Neural cell (in vitro differentiated cells): Measurements from ENCODE around the gene BCOR. TPM values are rescaled to one million over a fixed set of nuclear protein-coding genes. Genes with fewer than 3 reads are reported as not detected.

Experiments
- H2AFZ ChIP-seq: fragments of 200-600, 300-800 bp; sonication (generic), shearing (Covaris generic); 2 replicates; pipeline ENCODE4 v1.6.0; 2014; ENCODE audit warnings: low read depth, mild to moderate bottlenecking, antibody characterized with exemption, low read length, moderate library complexity
- H3F3A ChIP-seq: fragments of 200-600 bp; shearing (Covaris generic); 2 replicates; pipeline ENCODE4 v1.6.1; 2016; ENCODE audit warnings: mild to moderate bottlenecking, moderate library complexity, mixed read lengths, antibody characterized with exemption, low read length; ENCODE audit not compliant: insufficient read depth, poor library complexity, severe bottlenecking
- H3K27ac ChIP-seq: fragments of 200-600, 300-800 bp; sonication (generic), shearing (Covaris generic); 2 replicates; pipeline ENCODE4 v1.5.1; 2014; ENCODE audit warnings: mild to moderate bottlenecking, low read length, moderate library complexity
- H3K27me3 ChIP-seq: fragments of 300-800, 200-600 bp; sonication (generic), shearing (Covaris generic); 2 replicates; pipeline ENCODE4 v1.6.0; 2014; ENCODE audit warnings: mild to moderate bottlenecking, low read depth, low read length, moderate library complexity; ENCODE audit not compliant: insufficient read depth
- H3K36me3 ChIP-seq: fragments of 300-800, 200-600 bp; sonication (generic), shearing (Covaris generic); 2 replicates; pipeline ENCODE4 v1.5.1; 2014; ENCODE audit warnings: mild to moderate bottlenecking, antibody characterized with exemption, low read length, moderate library complexity; ENCODE audit not compliant: insufficient read depth
- H3K4me2 ChIP-seq: fragments of 300-800, 200-600 bp; sonication (generic), shearing (Covaris generic); 2 replicates; pipeline ENCODE4 v1.6.0; 2014; ENCODE audit warnings: mild to moderate bottlenecking, low read length
- H3K4me3 ChIP-seq: fragments of 300-800, 200-600 bp; sonication (generic), shearing (Covaris generic); 2 replicates; pipeline ENCODE4 v1.5.1; 2014; ENCODE audit warnings: mild to moderate bottlenecking, low read length, moderate library complexity
- H3K79me2 ChIP-seq: fragments of 200-600 bp; shearing (Covaris generic); replicated peaks from 2 replicates; pipeline ENCODE4 v1.6.0; 2014; ENCODE audit warnings: mild to moderate bottlenecking, low read length, moderate library complexity; ENCODE audit not compliant: insufficient read depth
- H3K9ac ChIP-seq: fragments of 300-800, 200-600 bp; sonication (generic), shearing (Covaris generic); 2 replicates; pipeline ENCODE4 v1.6.1; 2016; ENCODE audit warnings: mild to moderate bottlenecking, low read length, mixed read lengths
- H3K9me2 ChIP-seq: fragments of 200-600 bp; shearing (Covaris generic); 2 replicates; pipeline ENCODE4 v1.6.1; 2016; ENCODE audit warnings: mild to moderate bottlenecking, low read length, mixed read lengths; ENCODE audit not compliant: insufficient read depth
- H3K9me3 ChIP-seq: fragments of 200-600, 300-800 bp; sonication (generic), shearing (Covaris generic); 2 replicates; pipeline ENCODE4 v1.6.1; 2016; ENCODE audit warnings: mild to moderate bottlenecking, mixed run types, low read length, moderate library complexity, mixed read lengths
- H4K20me1 ChIP-seq: fragments of 200-600 bp; shearing (Covaris generic); 2 replicates; pipeline ENCODE4 v1.6.1; 2016; ENCODE audit warnings: mild to moderate bottlenecking, mixed run types; ENCODE audit not compliant: insufficient read depth
- CTCF ChIP-seq: fragments of 450-650 bp; IDR thresholded peaks from 2 replicates; pipeline ENCODE4 v1.5.1; 2014; ENCODE audit warnings: antibody characterized with exemption, mild to moderate bottlenecking, moderate library complexity; ENCODE audit not compliant: poor library complexity, severe bottlenecking
- EP300 ChIP-seq: fragments of 450-650 bp; conservative IDR thresholded peaks from 2 replicates; pipeline ENCODE4 v1.6.1; 2014; ENCODE audit warnings: antibody characterized with exemption, mild to moderate bottlenecking, moderate library complexity; ENCODE audit not compliant: poor library complexity, severe bottlenecking
- EZH2 ChIP-seq: fragments of 200-600, 300-800 bp; shearing (Covaris generic), sonication (generic); IDR thresholded peaks from 2 replicates; pipeline ENCODE4 v1.6.1; 2014; ENCODE audit warnings: antibody characterized with exemption, low read length, borderline replicate concordance, mild to moderate bottlenecking; ENCODE audit not compliant: insufficient read depth, poor library complexity, severe bottlenecking
- MXI1 ChIP-seq: fragments of 450-650 bp; conservative IDR thresholded peaks from 2 replicates; pipeline ENCODE4 v1.6.1; 2014; ENCODE audit warnings: antibody characterized with exemption, mild to moderate bottlenecking; ENCODE audit not compliant: poor library complexity, severe bottlenecking
- POLR2AphosphoS5 ChIP-seq: IDR thresholded peaks from 2 replicates; pipeline ENCODE4 v1.6.1; 2012
- RAD21 ChIP-seq: fragments of 450-650 bp; conservative IDR thresholded peaks from 2 replicates; pipeline ENCODE4 v1.6.1; 2014; ENCODE audit warnings: antibody characterized with exemption, mild to moderate bottlenecking, moderate library complexity
- REST ChIP-seq: IDR thresholded peaks from 2 replicates; pipeline ENCODE4 v1.6.1; 2012; ENCODE audit warnings: borderline replicate concordance
- SMC3 ChIP-seq: fragments of 450-650 bp; conservative IDR thresholded peaks from 2 replicates; pipeline ENCODE4 v1.6.1; 2014; ENCODE audit warnings: antibody characterized with exemption, mild to moderate bottlenecking, moderate library complexity; ENCODE audit not compliant: poor library complexity
- TAF1 ChIP-seq: IDR thresholded peaks from 2 replicates; pipeline ENCODE4 v1.6.1; 2012; ENCODE audit warnings: low read depth
- polyA plus RNA-seq: library from polyadenylated mRNA; depleted of rRNA; stranded (reverse); fragments of >200 nt; gene quantifications from 2 replicates; pipeline ENCODE4 v1.2.3, GENCODE V29; 2014

BCOR gene
- polyA plus RNA-seq, 1 donor from 2014 or later, result 18.0 TPM

DNA sequence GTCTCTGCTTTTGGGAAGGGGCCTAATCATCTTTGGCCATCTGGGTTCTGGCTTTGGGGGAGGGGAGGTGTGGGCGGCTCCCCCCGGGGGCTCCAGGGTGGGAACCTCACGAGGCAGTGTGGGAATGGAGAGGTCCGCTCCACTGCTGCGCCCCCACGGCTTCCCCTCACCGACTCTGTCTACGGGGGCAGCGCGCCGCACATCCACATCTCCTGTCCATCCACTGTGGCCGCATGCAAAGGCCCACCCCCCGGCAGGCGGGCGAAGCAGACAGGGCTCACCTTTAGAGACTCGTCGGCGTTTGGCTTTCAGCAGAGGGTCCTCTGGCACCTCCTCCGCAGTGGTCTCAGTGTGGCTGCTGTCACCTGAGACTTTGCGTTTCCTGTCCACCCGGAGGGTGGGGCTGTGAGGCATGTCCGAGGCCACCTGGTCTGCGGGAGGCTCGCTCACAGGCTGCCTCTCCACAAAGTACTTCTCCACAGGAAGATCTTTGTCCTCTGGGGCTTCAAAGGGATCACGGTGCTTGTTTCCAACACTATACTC lies 33.6 kb downstream of the BCOR start:
- Histone ChIP-seq H3K9me2 (no peaks in the 10 kb centered on the region), H3K9ac (no peak overlapping the region), H3K79me2 (no peaks in the 10 kb centered on the region), H3K9me3 (no peaks in the 10 kb centered on the region), H3K36me3 (no peaks in the 10 kb centered on the region), H2AFZ (no peak overlapping the region), H3K4me3 (no peak overlapping the region), H3K27ac (no peak overlapping the region), H3K27me3 (no peaks in the 10 kb centered on the region), H4K20me1 (no peaks in the 10 kb centered on the region), H3F3A (no peaks in the 10 kb centered on the region), H3K4me2 (no peak overlapping the region)
- TF ChIP-seq MXI1 (no peak), CTCF (no peak), TAF1 (no peak), EZH2 (no peak)

- H3K4me3 ChIP-seq, result no peak overlapping the region
Observed at GRCh38 chrX:40063555-40063954, 34.2 kb downstream of the BCOR start.

More at GRCh38 chrX:40063555-40063954, 34.2 kb downstream of the BCOR start:
- Histone ChIP-seq H3K9me3 (no peaks in the 10 kb centered on the region), H3K27me3 (no peaks in the 10 kb centered on the region), H2AFZ (no peak overlapping the region), H3K4me2 (no peak overlapping the region), H3K9me2 (no peaks in the 10 kb centered on the region), H3K79me2 (no peaks in the 10 kb centered on the region), H4K20me1 (no peaks in the 10 kb centered on the region), H3F3A (no peaks in the 10 kb centered on the region), H3K9ac (no peak overlapping the region), H3K36me3 (no peaks in the 10 kb centered on the region), H3K27ac (no peak overlapping the region)
- TF ChIP-seq MXI1 (no peak), SMC3 (no peak), RAD21 (no peak), EZH2 (no peak), EP300 (no peak), POLR2AphosphoS5 (no peak), TAF1 (no peak), REST (no peak), CTCF (no peak)
